Common myeloid progenitor, CD34-positive (primary cell): ENCODE results near the gene HECA.

Experiments
- CTCF ChIA-PET: fragments of 350-600 bp; sonication (Branson Sonifier 250); formaldehyde crosslinking; loops from one replicate; lab custom pipeline; 2021; ENCODE audit warnings: antibody characterized with exemption; lab: Charles Lee
- POLR2A ChIA-PET: fragments of 350-600 bp; sonication (Branson Sonifier 250); formaldehyde crosslinking; loops from one replicate; lab custom pipeline; 2021; ENCODE audit warnings: antibody characterized with exemption; lab: Charles Lee
- DNase-seq, 3 donors: peaks; one replicate each; pipeline versions ENCODE4 v3.0.0 to v3.0.0-alpha.2; 2013
- H3K27ac ChIP-seq, 2 experiments: 1 replicate in 1 of 2; 2 replicates in 1 of 2; pipeline ENCODE4 v1.7.0; 2013; ENCODE audit warnings: inconsistent platforms in 2 of 2, low read length in 2 of 2, mild to moderate bottlenecking in 2 of 2, low read depth in 1 of 2, moderate library complexity in 1 of 2; ENCODE audit not compliant: severe bottlenecking in 2 of 2, insufficient read depth in 1 of 2, poor library complexity in 1 of 2
- H3K27me3 ChIP-seq, 5 experiments: replicated peaks in 2 of 5; 1 replicate in 3 of 5; 2 replicates in 2 of 5; pipeline versions ENCODE4 v1.6.1 to v1.7.0; 2013; ENCODE audit warnings: low read length in 4 of 5, mild to moderate bottlenecking in 2 of 5, moderate library complexity in 2 of 5, inconsistent platforms in 1 of 5; ENCODE audit not compliant: insufficient read depth in 5 of 5, control insufficient read depth in 4 of 5
- H3K36me3 ChIP-seq, 4 experiments: 1 replicate in 2 of 4; 2 replicates in 2 of 4; pipeline versions ENCODE4 v1.6.1 to v1.7.0; 2013; ENCODE audit warnings: low read length in 3 of 4, control low read depth in 1 of 4, mild to moderate bottlenecking in 1 of 4; ENCODE audit not compliant: control insufficient read depth in 4 of 4, insufficient read depth in 4 of 4
- H3K4me1 ChIP-seq, 4 experiments: 1 replicate in 3 of 4; 2 replicates in 1 of 4; pipeline versions ENCODE4 v1.6.1 to v1.7.1; 2013; ENCODE audit warnings: low read length in 3 of 4, mild to moderate bottlenecking in 3 of 4, control low read depth in 1 of 4, inconsistent platforms in 1 of 4, moderate library complexity in 1 of 4; ENCODE audit not compliant: control insufficient read depth in 4 of 4, insufficient read depth in 4 of 4; ENCODE audit errors: control extremely low read depth in 1 of 4
- H3K4me3 ChIP-seq, 7 experiments: 1 replicate in 4 of 7; 2 replicates in 3 of 7; pipeline versions ENCODE4 v1.5.1 to v1.7.0; 2013; ENCODE audit warnings: mild to moderate bottlenecking in 7 of 7, low read length in 6 of 7, moderate library complexity in 6 of 7, inconsistent platforms in 2 of 7, low read depth in 2 of 7, control low read depth in 1 of 7; ENCODE audit not compliant: insufficient read depth in 4 of 7, control insufficient read depth in 1 of 7; ENCODE audit errors: extremely low read depth in 1 of 7
- H3K9me3 ChIP-seq, 5 experiments: 1 replicate in 4 of 5; 2 replicates in 1 of 5; pipeline versions ENCODE4 v1.6.1 to v1.7.1; 2013; ENCODE audit warnings: low read length in 4 of 5, mild to moderate bottlenecking in 2 of 5, inconsistent platforms in 1 of 5, low read depth in 1 of 5, moderate library complexity in 1 of 5; ENCODE audit not compliant: control insufficient read depth in 4 of 5, insufficient read depth in 2 of 5; ENCODE audit errors: control extremely low read depth in 1 of 5
- WGBS: methylation state at CpG from one replicate; pipeline ENCODE4 v1.1.5; 2013; ENCODE audit not compliant: insufficient coverage; 5-methylcytosine and 5-hydroxymethylcytosine counted together

The HECA gene

DNA sequence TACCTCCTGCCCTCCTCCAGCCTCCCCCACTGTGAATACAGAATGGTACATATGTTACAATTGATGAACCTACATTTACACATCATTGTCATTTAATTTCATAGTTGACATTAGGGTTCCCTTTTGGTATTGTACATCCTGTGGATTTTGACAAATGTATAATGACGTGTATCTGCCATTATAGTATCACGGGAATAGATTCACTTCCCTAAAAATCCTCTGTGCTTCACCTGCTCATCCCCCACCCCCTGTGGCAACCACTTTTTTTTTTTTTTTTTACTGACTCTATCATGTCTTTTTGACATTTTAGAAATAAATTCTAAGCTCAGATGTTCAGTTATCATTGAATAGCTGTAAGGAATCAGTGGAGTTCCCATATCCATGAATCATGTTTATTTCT, 30.4 kb downstream of the HECA start:
- WGBS: no CpG with 5 or more reads among the region's 2 CpGs
- no peaks in the 10 kb centered on the region for H3K9me3 ChIP-seq
- peaks cover 0 to 10% (median 4%) of the 10 kb centered on the region in 4 experiments for H3K4me1 ChIP-seq
- ChIA-PET POLR2A (interaction anchor here (0.6 kb wide), 1 partner anchor 1291 kb away, joined by 3 read pairs; no protein-coding TSS in a partner anchor), CTCF (interaction anchor here (0.6 to 2.7 kb wide), 7 partner anchors 9 to 1855 kb away, joined by 3 to 9 read pairs (median 4); no protein-coding TSS in a partner anchor)
- DNase-seq: no peak
- peaks cover 14 to 27% (median 17%) of the 10 kb centered on the region in 4 experiments for H3K36me3 ChIP-seq
- H3K27ac ChIP-seq: no peak overlapping the region
- H3K4me3 ChIP-seq: no peak overlapping the region
- H3K27me3 ChIP-seq: no peaks in the 10 kb centered on the region

DNA sequence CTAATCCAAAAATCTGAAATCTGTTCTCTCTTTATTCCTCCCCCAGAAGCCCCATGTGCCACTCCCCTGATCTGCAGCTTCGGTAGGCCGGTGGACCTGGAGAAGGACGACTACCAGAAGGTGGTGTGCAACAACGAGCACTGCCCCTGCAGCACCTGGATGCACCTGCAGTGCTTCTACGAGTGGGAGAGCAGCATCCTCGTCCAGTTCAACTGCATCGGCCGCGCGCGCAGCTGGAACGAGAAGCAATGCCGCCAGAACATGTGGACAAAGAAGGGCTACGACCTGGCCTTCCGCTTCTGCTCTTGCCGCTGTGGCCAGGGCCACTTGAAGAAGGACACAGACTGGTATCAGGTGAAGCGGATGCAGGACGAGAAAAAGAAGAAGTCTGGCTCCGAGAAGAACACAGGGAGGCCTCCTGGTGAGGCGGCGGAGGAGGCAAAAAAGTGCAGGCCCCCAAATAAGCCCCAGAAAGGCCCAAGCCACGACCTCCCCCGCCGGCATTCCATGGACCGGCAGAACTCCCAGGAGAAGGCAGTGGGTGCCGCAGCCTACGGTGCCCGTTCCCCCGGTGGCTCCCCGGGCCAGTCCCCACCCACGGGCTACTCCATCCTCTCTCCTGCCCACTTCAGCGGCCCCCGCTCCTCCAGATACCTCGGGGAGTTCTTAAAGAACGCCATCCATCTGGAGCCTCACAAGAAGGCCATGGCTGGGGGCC, 31.5 kb downstream of the HECA start:
- H3K27ac ChIP-seq: no peak overlapping the region
- WGBS: 98% methylated on average over 33 of the region's 35 CpGs
- H3K27me3 ChIP-seq: no peaks in the 10 kb centered on the region
- DNase-seq: no peak
- H3K36me3 ChIP-seq: peaks cover 14 to 30% (median 19%) of the 10 kb centered on the region in 4 experiments
- ChIA-PET CTCF (interaction anchor here (1.4 to 2.7 kb wide), 3 partner anchors 9 to 195 kb away, joined by 4 to 9 read pairs (median 4); no protein-coding TSS in a partner anchor), POLR2A (no interaction called here)
- no peak overlapping the region for H3K4me3 ChIP-seq
- H3K9me3 ChIP-seq: no peaks in the 10 kb centered on the region
- H3K4me1 ChIP-seq: peaks cover 0 to 10% (median 0%) of the 10 kb centered on the region in 4 experiments

DNA sequence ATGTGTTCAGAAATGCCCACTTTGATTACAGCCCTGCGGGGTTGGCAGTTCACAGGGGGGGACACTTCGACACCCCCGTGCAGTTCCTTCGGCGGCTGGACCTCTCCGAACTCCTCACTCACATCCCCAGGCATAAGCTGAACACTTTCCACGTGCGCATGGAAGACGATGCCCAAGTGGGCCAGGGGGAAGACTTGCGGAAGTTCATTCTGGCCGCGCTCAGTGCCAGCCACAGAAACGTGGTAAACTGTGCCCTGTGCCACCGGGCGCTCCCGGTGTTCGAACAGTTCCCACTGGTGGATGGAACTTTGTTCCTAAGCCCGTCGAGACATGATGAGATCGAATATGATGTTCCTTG, 32.1 kb downstream of the HECA start:
- POLR2A ChIA-PET: no interaction called here
- H3K4me1 ChIP-seq: peaks cover 0 to 4% (median 0%) of the 10 kb centered on the region in 4 experiments

DNA sequence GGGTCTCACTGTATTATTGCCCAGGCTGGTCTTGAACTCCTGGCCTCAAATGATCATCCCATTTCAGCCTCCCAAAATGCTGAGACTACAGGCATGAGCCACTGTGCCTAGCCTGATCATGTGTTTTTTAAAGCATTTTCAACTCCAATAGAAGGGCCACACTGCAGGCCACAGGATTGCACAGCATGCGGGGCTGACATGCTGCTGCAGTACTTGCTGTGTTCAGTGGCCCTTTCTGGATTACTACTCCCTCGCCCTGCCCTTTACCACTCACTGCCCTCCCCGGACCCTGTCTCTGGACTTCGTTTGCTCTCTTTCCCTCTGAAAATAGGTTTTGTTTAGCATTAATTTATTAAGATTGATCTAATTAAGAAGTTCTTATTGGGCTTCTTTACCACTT, 37.3 kb downstream of the HECA start:
- POLR2A ChIA-PET: no interaction called here
- Histone ChIP-seq H3K9me3 (no peaks in the 10 kb centered on the region), H3K4me3 (no peak overlapping the region), H3K27me3 (no peaks in the 10 kb centered on the region), H3K4me1 (peaks cover 0 to 14% (median 7%) of the 10 kb centered on the region in 4 experiments), H3K27ac (no peak overlapping the region), H3K36me3 (peaks cover 7 to 33% (median 22%) of the 10 kb centered on the region in 4 experiments)
- WGBS: 100% methylated on average over 2 of the region's 4 CpGs
- CTCF ChIA-PET: no interaction called here
- no peak for DNase-seq

More for the DNA sequence above, 32.1 kb downstream of the HECA start:
- Histone ChIP-seq H3K9me3 (no peaks in the 10 kb centered on the region), H3K27me3 (no peaks in the 10 kb centered on the region), H3K27ac (no peak overlapping the region), H3K36me3 (peaks cover 14 to 30% (median 19%) of the 10 kb centered on the region in 4 experiments), H3K4me3 (no peak overlapping the region)
- CTCF ChIA-PET: interaction anchor here (0.6 kb wide), 1 partner anchor 54 kb away, joined by 3 read pairs; no protein-coding TSS in a partner anchor
- WGBS: 97% methylated on average over 19 of the region's 20 CpGs
- DNase-seq: no peak

DNA sequence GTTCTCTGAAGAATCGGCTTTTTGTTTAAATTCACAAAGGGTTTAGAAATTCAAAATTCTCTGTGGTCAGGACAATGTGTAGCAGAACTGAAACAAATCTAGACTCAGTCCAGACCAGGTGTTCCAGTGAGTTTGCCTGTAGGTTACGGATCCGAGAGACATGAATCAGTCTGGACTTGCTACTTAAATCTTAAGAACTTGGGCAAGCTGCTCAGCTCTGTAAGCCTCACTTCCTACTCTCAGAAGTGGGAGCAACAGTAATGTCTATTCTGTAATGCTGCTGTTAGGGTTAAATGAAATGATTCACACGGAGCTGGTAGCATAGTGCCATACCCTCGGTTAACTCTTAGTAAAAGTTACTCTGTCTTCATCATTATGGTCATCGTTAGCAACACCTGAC, 37.7 kb downstream of the HECA start:
- WGBS: 87% methylated on average over 6 of the region's 6 CpGs

DNA sequence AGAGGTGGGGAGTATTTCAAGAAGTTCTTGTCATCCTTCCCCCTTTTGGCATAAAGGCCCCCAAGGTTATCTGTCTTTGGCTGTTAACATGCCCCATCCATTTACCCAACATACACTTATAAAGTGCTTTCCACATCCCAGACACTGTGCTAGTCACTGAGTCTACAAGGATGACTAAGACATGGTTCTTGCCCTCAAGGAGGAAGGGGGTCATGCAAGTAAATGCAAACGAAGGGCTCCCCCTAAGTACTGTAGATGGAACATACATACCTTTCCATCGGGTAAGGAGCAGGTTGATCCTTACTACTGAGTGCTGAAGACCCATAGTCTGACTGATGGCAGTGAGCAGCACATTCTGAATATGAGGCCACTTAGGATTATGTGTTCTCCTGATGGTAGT, 38.3 kb downstream of the HECA start:
- ChIA-PET CTCF (interaction anchor here (1.2 kb wide), 1 partner anchor 8 kb away, joined by 3 read pairs; no protein-coding TSS in a partner anchor), POLR2A (no interaction called here)
- WGBS: 70% methylated on average over 2 of the region's 2 CpGs
- Histone ChIP-seq H3K27me3 (no peaks in the 10 kb centered on the region), H3K4me3 (no peak overlapping the region), H3K27ac (no peak overlapping the region), H3K4me1 (peaks cover 0 to 14% (median 7%) of the 10 kb centered on the region in 4 experiments), H3K9me3 (no peaks in the 10 kb centered on the region), H3K36me3 (peaks cover 8 to 31% (median 22%) of the 10 kb centered on the region in 4 experiments)
- peak; percentile 45 to 69 (median 63) for DNase-seq

More for the DNA sequence above, 37.7 kb downstream of the HECA start:
- Histone ChIP-seq H3K9me3 (no peaks in the 10 kb centered on the region), H3K27ac (no peak overlapping the region), H3K36me3 (peaks cover 9 to 33% (median 23%) of the 10 kb centered on the region in 4 experiments), H3K27me3 (no peaks in the 10 kb centered on the region), H3K4me1 (peaks cover 0 to 14% (median 7%) of the 10 kb centered on the region in 4 experiments), H3K4me3 (no peak overlapping the region)
- ChIA-PET POLR2A (no interaction called here), CTCF (no interaction called here)
- no peak for DNase-seq

DNA sequence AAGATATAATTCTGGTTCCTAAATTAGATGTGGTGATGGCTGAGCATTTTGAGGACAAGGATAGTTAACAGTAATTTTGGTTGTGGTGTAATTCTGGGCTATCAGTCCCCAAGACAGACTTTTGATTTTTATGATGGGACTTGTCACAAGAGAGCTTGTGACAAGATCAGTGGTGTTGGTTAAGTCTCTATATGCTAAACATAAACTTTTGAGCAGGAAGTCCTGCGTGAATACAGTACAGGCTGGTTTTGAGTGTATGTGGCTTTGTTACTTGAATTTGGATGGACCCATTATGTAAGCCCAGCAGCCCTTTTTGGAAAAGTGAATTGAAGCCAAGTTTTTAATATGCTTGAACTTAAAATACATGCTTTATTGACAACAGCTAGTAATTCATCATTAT, 38.9 kb downstream of the HECA start:
- no peak for DNase-seq
- Histone ChIP-seq H3K4me3 (no peak overlapping the region), H3K27me3 (no peaks in the 10 kb centered on the region), H3K36me3 (peaks cover 8 to 34% (median 24%) of the 10 kb centered on the region in 4 experiments), H3K4me1 (peaks cover 0 to 14% (median 7%) of the 10 kb centered on the region in 4 experiments), H3K27ac (no peak overlapping the region), H3K9me3 (no peaks in the 10 kb centered on the region)
- POLR2A ChIA-PET: no interaction called here
- no CpG with 5 or more reads among the region's 1 CpG for WGBS
- CTCF ChIA-PET: interaction anchor here (0.6 to 1.3 kb wide), 4 partner anchors 9 to 14 kb away, joined by 3 read pairs; no protein-coding TSS in a partner anchor
